Measurements from ENCODE around the gene MICALL2.

Gene MICALL2

GRCh38 chr7:1424041-1424440 lies 35.2 kb downstream of the MICALL2 start:
- no peak overlapping the region for H3K9ac ChIP-seq (ENCODE audit: low read length)
- no peak overlapping the region for H2BK12ac ChIP-seq (ENCODE audit: low read length in 2 of 2)
- no peaks in the 10 kb centered on the region for H3K79me1 ChIP-seq (replicated peaks; ENCODE audit: low read length, poor library complexity, severe bottlenecking)
- DNase-seq, result no peak
- no peak overlapping the region for H3K18ac ChIP-seq (ENCODE audit: low read depth in 1 of 2, low read length in 2 of 2)
- no peaks in the 10 kb centered on the region for H3K9me3 ChIP-seq (ENCODE audit: control insufficient read depth, low read length)
- WGBS, result 83% methylated on average over 12 of the region's 12 CpGs
- H2BK120ac ChIP-seq (ENCODE audit: low read depth, low read length), result no peak overlapping the region
- H4K91ac ChIP-seq (ENCODE audit: low read length), result no peak overlapping the region
- no peak overlapping the region for H3K23ac ChIP-seq (ENCODE audit: low read length in 2 of 2)
- no peak overlapping the region for H3K27ac ChIP-seq (ENCODE audit: low read length, poor library complexity, severe bottlenecking)
- no peak overlapping the region for H2AK5ac ChIP-seq (ENCODE audit: low read length, severe bottlenecking)
- no peak overlapping the region for H4K8ac ChIP-seq (ENCODE audit: low read length)
- no peaks in the 10 kb centered on the region for H3K36me3 ChIP-seq (ENCODE audit: control insufficient read depth in 1 of 2, insufficient read depth in 2 of 2, low read depth in 1 of 2, low read length in 2 of 2)
- peaks cover 17 to 64% of the 10 kb centered on the region in 2 experiments for H3K27me3 ChIP-seq (ENCODE audit: control insufficient read depth in 1 of 2, insufficient read depth in 1 of 2, low read length in 2 of 2)
- no peak overlapping the region for H2BK15ac ChIP-seq (ENCODE audit: low read depth, poor library complexity, severe bottlenecking)
- H3K4ac ChIP-seq (ENCODE audit: low read depth in 1 of 2, low read length in 2 of 2), result no peak overlapping the region
- H3K4me1 ChIP-seq (ENCODE audit: control insufficient read depth, insufficient read depth, low read depth, low read length), result peaks cover 2% of the 10 kb centered on the region
- no peak overlapping the region for H2BK5ac ChIP-seq (ENCODE audit: low read depth, low read length, poor library complexity, severe bottlenecking)
- no peak overlapping the region for H3K14ac ChIP-seq (ENCODE audit: low read length in 2 of 2)
- H3K4me2 ChIP-seq (ENCODE audit: low read length, poor library complexity, severe bottlenecking), result no peak overlapping the region
- H2AFZ ChIP-seq (ENCODE audit: low read depth, low read length), result no peak overlapping the region
- H3K4me3 ChIP-seq (ENCODE audit: insufficient read depth in 1 of 2, low read depth in 1 of 2, low read length in 2 of 2), result no peak overlapping the region

- H3K23ac ChIP-seq (ENCODE audit: low read length in 2 of 2), result no peak overlapping the region
- H3K14ac ChIP-seq (ENCODE audit: low read length in 2 of 2), result no peak overlapping the region
- H3K4me1 ChIP-seq (ENCODE audit: control insufficient read depth, insufficient read depth, low read depth, low read length), result peaks cover 2% of the 10 kb centered on the region
- H3K27me3 ChIP-seq (ENCODE audit: control insufficient read depth in 1 of 2, insufficient read depth in 1 of 2, low read length in 2 of 2), result peaks cover 17 to 62% of the 10 kb centered on the region in 2 experiments
- no peak overlapping the region for H2BK120ac ChIP-seq (ENCODE audit: low read depth, low read length)
- no peak overlapping the region for H3K27ac ChIP-seq (ENCODE audit: low read length, poor library complexity, severe bottlenecking)
- no peaks in the 10 kb centered on the region for H3K79me1 ChIP-seq (replicated peaks; ENCODE audit: low read length, poor library complexity, severe bottlenecking)
- no peaks in the 10 kb centered on the region for H3K36me3 ChIP-seq (ENCODE audit: control insufficient read depth in 1 of 2, insufficient read depth in 2 of 2, low read depth in 1 of 2, low read length in 2 of 2)
- no peaks in the 10 kb centered on the region for H3K9me3 ChIP-seq (ENCODE audit: control insufficient read depth, low read length)
- H2AFZ ChIP-seq (ENCODE audit: low read depth, low read length), result no peak overlapping the region
- DNase-seq, result no peak
- no peak overlapping the region for H3K4ac ChIP-seq (ENCODE audit: low read depth in 1 of 2, low read length in 2 of 2)
- no peak overlapping the region for H4K91ac ChIP-seq (ENCODE audit: low read length)
- no peak overlapping the region for H2BK15ac ChIP-seq (ENCODE audit: low read depth, poor library complexity, severe bottlenecking)
- H3K18ac ChIP-seq (ENCODE audit: low read depth in 1 of 2, low read length in 2 of 2), result no peak overlapping the region
- H2AK5ac ChIP-seq (ENCODE audit: low read length, severe bottlenecking), result no peak overlapping the region
- no peak overlapping the region for H2BK5ac ChIP-seq (ENCODE audit: low read depth, low read length, poor library complexity, severe bottlenecking)
- H4K8ac ChIP-seq (ENCODE audit: low read length), result no peak overlapping the region
- no peak overlapping the region for H3K9ac ChIP-seq (ENCODE audit: low read length)
- H2BK12ac ChIP-seq (ENCODE audit: low read length in 2 of 2), result no peak overlapping the region
- WGBS, result 75% methylated on average over 5 of the region's 5 CpGs
- no peak overlapping the region for H3K4me2 ChIP-seq (ENCODE audit: low read length, poor library complexity, severe bottlenecking)
- no peak overlapping the region for H3K4me3 ChIP-seq (ENCODE audit: insufficient read depth in 1 of 2, low read depth in 1 of 2, low read length in 2 of 2)
Observed at GRCh38 chr7:1423264-1423811, 35.9 kb downstream of the MICALL2 start.

DNA sequence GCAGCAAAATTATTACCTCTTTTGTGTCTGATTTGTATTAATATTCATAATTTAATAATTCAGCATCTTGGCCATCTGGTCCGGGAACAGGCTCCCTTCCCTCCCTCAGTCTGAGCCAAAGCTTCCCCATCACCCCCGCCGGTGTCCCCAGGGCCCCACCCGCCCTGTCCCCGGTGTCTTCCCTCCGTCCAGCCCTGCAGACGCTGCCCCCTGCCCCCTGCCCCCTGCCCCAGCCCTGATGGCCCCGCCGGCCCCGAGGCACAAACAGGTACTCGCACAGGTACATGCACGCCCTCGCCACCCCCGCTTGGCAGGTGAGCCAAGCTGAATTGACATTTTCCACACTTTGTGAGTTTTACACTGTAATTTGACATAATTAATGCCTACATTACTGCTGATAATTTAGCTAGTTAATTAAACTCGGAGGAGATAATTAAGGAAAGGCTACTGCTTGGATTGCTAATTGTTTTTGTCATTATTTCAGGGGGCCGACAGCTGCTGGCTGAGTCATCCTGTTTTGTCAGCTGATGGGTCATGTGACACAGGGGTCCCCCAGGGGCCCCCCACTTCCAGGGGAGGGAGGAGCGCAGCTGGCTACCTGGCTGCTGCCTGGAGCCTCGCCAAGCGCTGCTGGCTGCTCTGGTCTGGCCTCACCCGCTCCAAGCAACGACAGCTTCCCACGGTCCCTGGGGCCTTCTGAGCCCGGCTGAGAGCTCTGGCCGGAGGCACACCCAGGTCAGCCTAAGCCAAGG lies 36.6 kb downstream of the MICALL2 start:
- Histone ChIP-seq H3K18ac (ENCODE audit: low read depth in 1 of 2, low read length in 2 of 2) (no peak overlapping the region), H4K91ac (ENCODE audit: low read length) (no peak overlapping the region), H2AFZ (ENCODE audit: low read depth, low read length) (no peak overlapping the region), H2BK15ac (ENCODE audit: low read depth, poor library complexity, severe bottlenecking) (no peak overlapping the region), H3K4ac (ENCODE audit: low read depth in 1 of 2, low read length in 2 of 2) (no peak overlapping the region), H3K27me3 (ENCODE audit: control insufficient read depth in 1 of 2, insufficient read depth in 1 of 2, low read length in 2 of 2) (peaks cover 17 to 67% of the 10 kb centered on the region in 2 experiments), H3K14ac (ENCODE audit: low read length in 2 of 2) (no peak overlapping the region), H3K79me1 (replicated peaks; ENCODE audit: low read length, poor library complexity, severe bottlenecking) (no peaks in the 10 kb centered on the region), H2AK5ac (ENCODE audit: low read length, severe bottlenecking) (no peak overlapping the region), H3K4me3 (ENCODE audit: insufficient read depth in 1 of 2, low read depth in 1 of 2, low read length in 2 of 2) (no peak overlapping the region), H2BK5ac (ENCODE audit: low read depth, low read length, poor library complexity, severe bottlenecking) (no peak overlapping the region), H3K4me1 (ENCODE audit: control insufficient read depth, insufficient read depth, low read depth, low read length) (peaks cover 2% of the 10 kb centered on the region), H3K23ac (ENCODE audit: low read length in 2 of 2) (no peak overlapping the region), H3K27ac (ENCODE audit: low read length, poor library complexity, severe bottlenecking) (no peak overlapping the region), H3K9me3 (ENCODE audit: control insufficient read depth, low read length) (no peaks in the 10 kb centered on the region), H3K4me2 (ENCODE audit: low read length, poor library complexity, severe bottlenecking) (no peak overlapping the region), H3K9ac (ENCODE audit: low read length) (no peak overlapping the region), H2BK120ac (ENCODE audit: low read depth, low read length) (no peak overlapping the region), H4K8ac (ENCODE audit: low read length) (no peak overlapping the region), H3K36me3 (ENCODE audit: control insufficient read depth in 1 of 2, insufficient read depth in 2 of 2, low read depth in 1 of 2, low read length in 2 of 2) (no peaks in the 10 kb centered on the region), H2BK12ac (ENCODE audit: low read length in 2 of 2) (no peak overlapping the region)
- WGBS, result 47% methylated on average over 17 of the region's 24 CpGs
- no peak for DNase-seq

- Histone ChIP-seq H3K27me3 (ENCODE audit: control insufficient read depth in 1 of 2, insufficient read depth in 1 of 2, low read length in 2 of 2) (peaks cover 17 to 67% of the 10 kb centered on the region in 2 experiments), H3K79me1 (replicated peaks; ENCODE audit: low read length, poor library complexity, severe bottlenecking) (no peaks in the 10 kb centered on the region), H2BK15ac (ENCODE audit: low read depth, poor library complexity, severe bottlenecking) (no peak overlapping the region), H3K9me3 (ENCODE audit: control insufficient read depth, low read length) (no peaks in the 10 kb centered on the region), H4K91ac (ENCODE audit: low read length) (no peak overlapping the region), H3K4me1 (ENCODE audit: control insufficient read depth, insufficient read depth, low read depth, low read length) (peaks cover 5% of the 10 kb centered on the region), H4K8ac (ENCODE audit: low read length) (no peak overlapping the region), H2AFZ (ENCODE audit: low read depth, low read length) (no peak overlapping the region), H3K4me3 (ENCODE audit: insufficient read depth in 1 of 2, low read depth in 1 of 2, low read length in 2 of 2) (no peak overlapping the region), H3K4ac (ENCODE audit: low read depth in 1 of 2, low read length in 2 of 2) (no peak overlapping the region), H3K27ac (ENCODE audit: low read length, poor library complexity, severe bottlenecking) (no peak overlapping the region), H2AK5ac (ENCODE audit: low read length, severe bottlenecking) (no peak overlapping the region), H2BK5ac (ENCODE audit: low read depth, low read length, poor library complexity, severe bottlenecking) (no peak overlapping the region), H3K36me3 (ENCODE audit: control insufficient read depth in 1 of 2, insufficient read depth in 2 of 2, low read depth in 1 of 2, low read length in 2 of 2) (no peaks in the 10 kb centered on the region), H2BK120ac (ENCODE audit: low read depth, low read length) (no peak overlapping the region), H3K4me2 (ENCODE audit: low read length, poor library complexity, severe bottlenecking) (no peak overlapping the region), H3K9ac (ENCODE audit: low read length) (no peak overlapping the region), H3K14ac (ENCODE audit: low read length in 2 of 2) (no peak overlapping the region), H2BK12ac (ENCODE audit: low read length in 2 of 2) (no peak overlapping the region), H3K23ac (ENCODE audit: low read length in 2 of 2) (no peak overlapping the region), H3K18ac (ENCODE audit: low read depth in 1 of 2, low read length in 2 of 2) (no peak overlapping the region)
- no peak for DNase-seq
- WGBS, result 92% methylated on average over 8 of the region's 8 CpGs
Observed at GRCh38 chr7:1421946-1422345, 37.3 kb downstream of the MICALL2 start.

Data from mesenchymal stem cell (in vitro differentiated cells and primary cell).